A549 (cell line): ENCODE measurements around the gene FHIT. TPM values are rescaled to one million over a fixed set of nuclear protein-coding genes. Genes with fewer than 3 reads are reported as not detected.

ENCODE experiments used
- ATAC-seq, 2 experiments: fragments of 200-7000 bp in 1 of 2; fragments of >200 bp in 1 of 2; cut with Nextera tagmentation in 1 of 2; cut with Tn5 transposase in 1 of 2; 3 replicates each; pipeline versions ENCODE4 v1.8.0 to v1.9.1; 2018 to 2020; ENCODE audit warnings: mild to moderate bottlenecking in 1 of 2, moderate library complexity in 1 of 2
- CTCF ChIA-PET: fragments of 300-600 bp; sonication (Branson Sonifier 250); formaldehyde crosslinking; extraction: SDS; loops from one replicate; lab custom pipeline; 2021; ENCODE audit warnings: antibody characterized with exemption, inconsistent platforms; lab: Yijun Ruan, JAX
- POLR2A ChIA-PET: fragments of 350-600 bp; formaldehyde crosslinking; extraction: SDS; loops from one replicate; lab custom pipeline; 2021; ENCODE audit warnings: antibody characterized with exemption, inconsistent platforms; lab: Yijun Ruan, JAX
- DNase-seq, 2 experiments: peaks; one replicate each; pipeline versions ENCODE4 v3.0.0 to v3.0.0-alpha.2; 2011 to 2016; ENCODE audit warnings: low read depth in 1 of 2, low spot score in 1 of 2
- FAIRE-seq: peaks from 2 replicates; lab custom pipeline; 2011; peaks lifted over from hg19 to GRCh38; lab: Jason Lieb, UNC
- H3K27ac ChIP-seq, 2 experiments: fragments of >200 bp; sonication (Bioruptor Twin); formaldehyde crosslinking; 3 replicates each; pipeline ENCODE4 v1.5.1; 2016 to 2017
- H3K4me1 ChIP-seq: fragments of >200 bp; sonication (Bioruptor Twin); formaldehyde crosslinking; 3 replicates; pipeline ENCODE4 v1.6.1; 2016
- H3K4me2 ChIP-seq: fragments of >200 bp; sonication (Bioruptor Twin); formaldehyde crosslinking; 3 replicates; pipeline ENCODE4 v1.6.1; 2016
- H3K4me3 ChIP-seq: fragments of >200 bp; sonication (Bioruptor Twin); formaldehyde crosslinking; 3 replicates; pipeline ENCODE4 v1.5.1; 2016
- H3K9me3 ChIP-seq: fragments of >200 bp; sonication (Bioruptor Twin); formaldehyde crosslinking; 3 replicates; pipeline ENCODE4 v1.6.1; 2016
- CHD2 ChIP-seq: fragments of 150-350 bp; IDR thresholded peaks from 2 replicates; pipeline ENCODE4 v1.6.1; 2014; ENCODE audit warnings: low read length; ENCODE audit not compliant: partially characterized antibody
- EHF ChIP-seq: fragments of 250-450 bp; sonication (Bioruptor Pico); IDR thresholded peaks from 2 replicates; pipeline ENCODE4 v1.5.0; 2020; ENCODE audit warnings: mild to moderate bottlenecking
- FOSL2 ChIP-seq, 2 experiments: fragments of 450-650 bp in 1 of 2; fragments of >200 bp in 1 of 2; sonication (Bioruptor Twin) in 1 of 2; formaldehyde crosslinking; IDR thresholded peaks; 2 replicates each; pipeline versions ENCODE4 v1.5.0 to v1.6.1; 2016 to 2020; ENCODE audit warnings: mild to moderate bottlenecking in 1 of 2, moderate library complexity in 1 of 2
- GATA3 ChIP-seq: IDR thresholded peaks from 2 replicates; pipeline ENCODE4 v1.6.1; 2012; ENCODE audit warnings: borderline replicate concordance
- HOXA7 ChIP-seq: fragments of 250-450 bp; sonication (Bioruptor Pico); IDR thresholded peaks from 2 replicates; pipeline ENCODE4 v1.5.0; 2020; ENCODE audit warnings: mild to moderate bottlenecking, moderate library complexity
- HOXB13 ChIP-seq: fragments of 250-450 bp; sonication (Bioruptor Pico); IDR thresholded peaks from 2 replicates; pipeline ENCODE4 v1.5.0; 2020; ENCODE audit warnings: low read depth, mild to moderate bottlenecking, moderate library complexity
- HOXB5 ChIP-seq: fragments of 250-450 bp; sonication (Bioruptor Pico); IDR thresholded peaks from 2 replicates; pipeline ENCODE4 v1.5.0; 2020; ENCODE audit warnings: mild to moderate bottlenecking, moderate library complexity
- JUN ChIP-seq, 2 experiments: fragments of >200 bp; sonication (Bioruptor Twin); formaldehyde crosslinking; IDR thresholded peaks; 2 replicates in 1 of 2; 3 replicates in 1 of 2; pipeline ENCODE4 v1.6.1; 2016 to 2017
- KDM1A ChIP-seq: fragments of 200-600 bp; sonication (generic); IDR thresholded peaks from 2 replicates; pipeline ENCODE4 v1.6.1; 2016; ENCODE audit warnings: low read depth, mild to moderate bottlenecking
- KDM5A ChIP-seq: fragments of 200-600 bp; sonication (generic); IDR thresholded peaks from 2 replicates; pipeline ENCODE4 v1.6.1; 2016; ENCODE audit warnings: antibody characterized with exemption, mild to moderate bottlenecking
- MAFK ChIP-seq: fragments of 450-650 bp; IDR thresholded peaks from 2 replicates; pipeline ENCODE4 v1.6.1; 2014; ENCODE audit not compliant: partially characterized antibody
- MAZ ChIP-seq: fragments of 150-350 bp; IDR thresholded peaks from 2 replicates; pipeline ENCODE4 v1.6.1; 2014; ENCODE audit warnings: antibody characterized with exemption, low read depth, low read length, borderline replicate concordance
- NFE2L2 ChIP-seq: fragments of 150-350 bp; conservative IDR thresholded peaks from 2 replicates; pipeline ENCODE4 v1.6.1; 2014; ENCODE audit warnings: low read length
- NPAS2 ChIP-seq: fragments of 250-450 bp; sonication (Bioruptor Pico); IDR thresholded peaks from 2 replicates; pipeline ENCODE4 v1.8.0; 2022; ENCODE audit warnings: mild to moderate bottlenecking, moderate library complexity, borderline replicate concordance
- PHF8 ChIP-seq: fragments of 200-600 bp; sonication (generic); IDR thresholded peaks from 2 replicates; pipeline ENCODE4 v1.6.1; 2016; ENCODE audit warnings: low read depth, mild to moderate bottlenecking, antibody characterized with exemption, moderate library complexity, borderline replicate concordance
- RAD21 ChIP-seq, 2 experiments: fragments of >200 bp in 1 of 2; sonication (Bioruptor Twin) in 1 of 2; formaldehyde crosslinking in 1 of 2; IDR thresholded peaks in 1 of 2; conservative IDR thresholded peaks in 1 of 2; 2 replicates in 1 of 2; 3 replicates in 1 of 2; pipeline ENCODE4 v1.6.1; 2012 to 2018; ENCODE audit warnings: inconsistent platforms in 1 of 2
- RARB ChIP-seq: fragments of 250-450 bp; sonication (Bioruptor Pico); IDR thresholded peaks from 2 replicates; pipeline ENCODE4 v1.8.0; 2021; ENCODE audit warnings: mild to moderate bottlenecking, moderate library complexity
- RCOR1 ChIP-seq: fragments of 150-350 bp; IDR thresholded peaks from 2 replicates; pipeline ENCODE4 v1.6.1; 2014; ENCODE audit warnings: antibody characterized with exemption, low read length, low read depth
- SMC3 ChIP-seq: fragments of >200 bp; sonication (Bioruptor Twin); formaldehyde crosslinking; IDR thresholded peaks from 3 replicates; pipeline ENCODE4 v1.6.1; 2018; ENCODE audit warnings: inconsistent platforms
- WGBS: methylation state at CpG from one replicate; pipeline ENCODE4 v1.1.6; 2017; ENCODE audit errors: missing lambda C conversion rate; 5-methylcytosine and 5-hydroxymethylcytosine counted together
- polyA plus RNA-seq, 4 experiments: library from polyadenylated mRNA; depleted of rRNA in 3 of 4; stranded (reverse); fragments of >200 nt; fragmentation: RNase III in 1 of 4; extraction: RNeasy Plus Mini Kit Qiagen cat#74134 plus additional on column Dnase treatment in 1 of 4; gene quantifications; 2 replicates in 3 of 4; 3 replicates in 1 of 4; pipeline ENCODE4 v1.2.3, GENCODE V29; 2011 to 2017
- TF ChIP-seq, protein P1 (sequence below): fragments of 200-600 bp; sonication (generic); IDR thresholded peaks from 2 replicates; pipeline ENCODE4 v1.6.1; 2016; ENCODE audit warnings: antibody characterized with exemption, mild to moderate bottlenecking, moderate library complexity
- TF ChIP-seq, protein P2 (sequence below): fragments of 250-450 bp; sonication (Bioruptor Pico); IDR thresholded peaks from 2 replicates; pipeline ENCODE4 v1.5.0; 2021; ENCODE audit warnings: mild to moderate bottlenecking, moderate library complexity, borderline replicate concordance
- TF ChIP-seq, protein P3 (sequence below): fragments of >200 bp; sonication (Bioruptor Twin); formaldehyde crosslinking; IDR thresholded peaks from 3 replicates; pipeline ENCODE4 v1.6.1; 2016
- TF ChIP-seq, protein P4 (sequence below): fragments of 450-650 bp; IDR thresholded peaks from 2 replicates; pipeline ENCODE4 v1.6.1; 2014; ENCODE audit warnings: antibody characterized with exemption
- TF ChIP-seq, protein P5 (sequence below): fragments of 250-450 bp; sonication (Bioruptor Pico); IDR thresholded peaks from 2 replicates; pipeline ENCODE4 v1.5.0; 2020; ENCODE audit warnings: low read depth, mild to moderate bottlenecking, moderate library complexity

FHIT gene
- polyA plus RNA-seq, 2 of the 4 experiments (the other 2 are of a cell fraction), result 0.76 to 0.92 TPM

DNA sequence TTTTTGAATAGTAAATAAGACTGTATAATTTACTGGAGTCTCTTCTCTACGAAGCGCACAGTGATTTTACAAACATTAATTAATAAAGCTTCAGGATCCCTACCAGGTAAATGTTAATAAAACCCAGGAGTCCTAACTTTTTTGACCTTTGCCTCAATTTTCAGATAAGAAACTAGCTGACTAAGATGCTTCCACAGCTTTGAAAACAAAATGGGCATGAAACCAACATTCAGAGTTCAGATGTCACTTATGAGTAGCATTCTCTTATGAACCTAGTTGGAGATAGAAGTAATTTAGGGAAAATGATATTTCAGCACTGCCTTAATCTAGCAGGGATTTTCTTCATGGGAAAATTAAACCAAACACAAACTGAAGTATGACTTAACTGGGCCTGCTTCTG, 13.0 kb upstream of the FHIT start:
- TF ChIP-seq, protein P1, sequence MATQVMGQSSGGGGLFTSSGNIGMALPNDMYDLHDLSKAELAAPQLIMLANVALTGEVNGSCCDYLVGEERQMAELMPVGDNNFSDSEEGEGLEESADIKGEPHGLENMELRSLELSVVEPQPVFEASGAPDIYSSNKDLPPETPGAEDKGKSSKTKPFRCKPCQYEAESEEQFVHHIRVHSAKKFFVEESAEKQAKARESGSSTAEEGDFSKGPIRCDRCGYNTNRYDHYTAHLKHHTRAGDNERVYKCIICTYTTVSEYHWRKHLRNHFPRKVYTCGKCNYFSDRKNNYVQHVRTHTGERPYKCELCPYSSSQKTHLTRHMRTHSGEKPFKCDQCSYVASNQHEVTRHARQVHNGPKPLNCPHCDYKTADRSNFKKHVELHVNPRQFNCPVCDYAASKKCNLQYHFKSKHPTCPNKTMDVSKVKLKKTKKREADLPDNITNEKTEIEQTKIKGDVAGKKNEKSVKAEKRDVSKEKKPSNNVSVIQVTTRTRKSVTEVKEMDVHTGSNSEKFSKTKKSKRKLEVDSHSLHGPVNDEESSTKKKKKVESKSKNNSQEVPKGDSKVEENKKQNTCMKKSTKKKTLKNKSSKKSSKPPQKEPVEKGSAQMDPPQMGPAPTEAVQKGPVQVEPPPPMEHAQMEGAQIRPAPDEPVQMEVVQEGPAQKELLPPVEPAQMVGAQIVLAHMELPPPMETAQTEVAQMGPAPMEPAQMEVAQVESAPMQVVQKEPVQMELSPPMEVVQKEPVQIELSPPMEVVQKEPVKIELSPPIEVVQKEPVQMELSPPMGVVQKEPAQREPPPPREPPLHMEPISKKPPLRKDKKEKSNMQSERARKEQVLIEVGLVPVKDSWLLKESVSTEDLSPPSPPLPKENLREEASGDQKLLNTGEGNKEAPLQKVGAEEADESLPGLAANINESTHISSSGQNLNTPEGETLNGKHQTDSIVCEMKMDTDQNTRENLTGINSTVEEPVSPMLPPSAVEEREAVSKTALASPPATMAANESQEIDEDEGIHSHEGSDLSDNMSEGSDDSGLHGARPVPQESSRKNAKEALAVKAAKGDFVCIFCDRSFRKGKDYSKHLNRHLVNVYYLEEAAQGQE, result no peak
- TF ChIP-seq MAZ, result no peak
- no peak for TF ChIP-seq RAD21 (conservative IDR thresholded peaks at IDR 0.05 in 1 of 2, IDR thresholded peaks at IDR 0.05 in 1 of 2)
- TF ChIP-seq, protein P2, sequence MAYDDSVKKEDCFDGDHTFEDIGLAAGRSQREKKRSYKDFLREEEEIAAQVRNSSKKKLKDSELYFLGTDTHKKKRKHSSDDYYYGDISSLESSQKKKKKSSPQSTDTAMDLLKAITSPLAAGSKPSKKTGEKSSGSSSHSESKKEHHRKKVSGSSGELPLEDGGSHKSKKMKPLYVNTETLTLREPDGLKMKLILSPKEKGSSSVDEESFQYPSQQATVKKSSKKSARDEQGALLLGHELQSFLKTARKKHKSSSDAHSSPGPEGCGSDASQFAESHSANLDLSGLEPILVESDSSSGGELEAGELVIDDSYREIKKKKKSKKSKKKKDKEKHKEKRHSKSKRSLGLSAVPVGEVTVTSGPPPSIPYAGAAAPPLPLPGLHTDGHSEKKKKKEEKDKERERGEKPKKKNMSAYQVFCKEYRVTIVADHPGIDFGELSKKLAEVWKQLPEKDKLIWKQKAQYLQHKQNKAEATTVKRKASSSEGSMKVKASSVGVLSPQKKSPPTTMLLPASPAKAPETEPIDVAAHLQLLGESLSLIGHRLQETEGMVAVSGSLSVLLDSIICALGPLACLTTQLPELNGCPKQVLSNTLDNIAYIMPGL (CRISPR knock-in tag), result no peak
- TF ChIP-seq, all 56 proteins: peak for 0
- H3K27ac ChIP-seq, result no peak overlapping the region
- FAIRE-seq (no peak), DNase-seq (no peak), ATAC-seq (no peak)
- H3K4me2 ChIP-seq, result no peak overlapping the region
- H3K4me1 ChIP-seq, result no peaks in the 10 kb centered on the region
- CTCF ChIA-PET, result no interaction called here
- POLR2A ChIA-PET, result no interaction called here
- 70% methylated on average over 2 of the region's 2 CpGs for WGBS
- no peaks in the 10 kb centered on the region for H3K9me3 ChIP-seq
- no peak overlapping the region for H3K4me3 ChIP-seq

DNA sequence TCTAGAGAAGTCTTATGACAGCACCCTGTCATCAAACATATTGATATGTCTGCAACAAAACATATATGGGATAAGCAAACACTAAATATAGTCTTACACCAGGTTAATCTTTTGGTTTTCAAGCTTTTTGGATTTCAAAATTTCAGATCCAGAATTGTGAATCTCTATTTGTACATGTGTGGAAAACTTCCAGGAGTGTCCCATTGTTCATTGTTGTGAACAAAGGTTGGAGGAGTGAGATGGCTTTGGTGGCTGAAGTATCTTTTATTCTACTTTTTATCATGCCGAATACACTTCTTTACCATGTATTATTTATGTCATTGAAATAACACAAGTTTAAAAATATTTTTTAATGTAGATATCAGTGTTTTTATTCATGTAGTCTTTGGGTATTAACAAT, 5.9 kb upstream of the FHIT start:
- Histone ChIP-seq H3K4me2 (no peak overlapping the region), H3K4me1 (0 out of 3 replicates have a peak, but pooled peaks cover under 1% of the 10 kb centered on the region), H3K27ac (no peak overlapping the region)
- DNase-seq, result no peak
- POLR2A ChIA-PET, result no interaction called here
- TF ChIP-seq EHF (CRISPR knock-in tag), result no peak
- TF ChIP-seq PHF8, result no peak
- no peak for TF ChIP-seq RARB
- TF ChIP-seq NFE2L2, result no peak
- TF ChIP-seq RCOR1, result no peak
- TF ChIP-seq GATA3, result no peak
- no peak for TF ChIP-seq JUN (IDR thresholded peaks at IDR 0.05)
- TF ChIP-seq, protein P3, sequence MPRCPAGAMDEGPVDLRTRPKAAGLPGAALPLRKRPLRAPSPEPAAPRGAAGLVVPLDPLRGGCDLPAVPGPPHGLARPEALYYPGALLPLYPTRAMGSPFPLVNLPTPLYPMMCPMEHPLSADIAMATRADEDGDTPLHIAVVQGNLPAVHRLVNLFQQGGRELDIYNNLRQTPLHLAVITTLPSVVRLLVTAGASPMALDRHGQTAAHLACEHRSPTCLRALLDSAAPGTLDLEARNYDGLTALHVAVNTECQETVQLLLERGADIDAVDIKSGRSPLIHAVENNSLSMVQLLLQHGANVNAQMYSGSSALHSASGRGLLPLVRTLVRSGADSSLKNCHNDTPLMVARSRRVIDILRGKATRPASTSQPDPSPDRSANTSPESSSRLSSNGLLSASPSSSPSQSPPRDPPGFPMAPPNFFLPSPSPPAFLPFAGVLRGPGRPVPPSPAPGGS, result no peak
- no peak for TF ChIP-seq KDM1A
- TF ChIP-seq KDM5A, result no peak
- TF ChIP-seq NPAS2 (CRISPR knock-in tag), result no peak
- no peak for TF ChIP-seq SMC3
- TF ChIP-seq HOXA7 (CRISPR knock-in tag), result no peak
- TF ChIP-seq, protein P4, sequence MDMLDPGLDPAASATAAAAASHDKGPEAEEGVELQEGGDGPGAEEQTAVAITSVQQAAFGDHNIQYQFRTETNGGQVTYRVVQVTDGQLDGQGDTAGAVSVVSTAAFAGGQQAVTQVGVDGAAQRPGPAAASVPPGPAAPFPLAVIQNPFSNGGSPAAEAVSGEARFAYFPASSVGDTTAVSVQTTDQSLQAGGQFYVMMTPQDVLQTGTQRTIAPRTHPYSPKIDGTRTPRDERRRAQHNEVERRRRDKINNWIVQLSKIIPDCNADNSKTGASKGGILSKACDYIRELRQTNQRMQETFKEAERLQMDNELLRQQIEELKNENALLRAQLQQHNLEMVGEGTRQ, result no peak
- TF ChIP-seq CHD2, result no peak
- TF ChIP-seq FOSL2 (IDR thresholded peaks at IDR 0.05), result no peak
- TF ChIP-seq FOSL2 (CRISPR knock-in tag; IDR thresholded peaks at IDR 0.05), result no peak
- no peak for TF ChIP-seq HOXB5
- TF ChIP-seq, protein P5, sequence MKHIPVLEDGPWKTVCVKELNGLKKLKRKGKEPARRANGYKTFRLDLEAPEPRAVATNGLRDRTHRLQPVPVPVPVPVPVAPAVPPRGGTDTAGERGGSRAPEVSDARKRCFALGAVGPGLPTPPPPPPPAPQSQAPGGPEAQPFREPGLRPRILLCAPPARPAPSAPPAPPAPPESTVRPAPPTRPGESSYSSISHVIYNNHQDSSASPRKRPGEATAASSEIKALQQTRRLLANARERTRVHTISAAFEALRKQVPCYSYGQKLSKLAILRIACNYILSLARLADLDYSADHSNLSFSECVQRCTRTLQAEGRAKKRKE, result no peak
- no peak for TF ChIP-seq MAFK
- no peak for TF ChIP-seq HOXB13 (CRISPR knock-in tag)
- TF ChIP-seq, all 56 proteins: peak for 0
- no peak overlapping the region for H3K4me3 ChIP-seq
- CTCF ChIA-PET, result no interaction called here
- no peaks in the 10 kb centered on the region for H3K9me3 ChIP-seq
- WGBS, result 82% methylated on average over 1 of the region's 1 CpG
- ATAC-seq (no peak), FAIRE-seq (no peak)
